Osteocyte (in vitro differentiated cells): ENCODE data around the gene FOSL1. TPM values are rescaled to one million over a fixed set of nuclear protein-coding genes. Genes with fewer than 3 reads are reported as not detected.

Source experiments
- DNase-seq: peaks from one replicate; pipeline ENCODE4 v3.0.0; 2021; ENCODE audit warnings: mixed read lengths; ENCODE audit not compliant: unreplicated experiment; ENCODE audit errors: extremely low spot score
- H3K27ac Mint-ChIP-seq: one replicate; pipeline ENCODE4 v1.8.0; 2021; ENCODE audit warnings: mild to moderate bottlenecking, mixed read lengths; ENCODE audit not compliant: unreplicated experiment
- H3K27me3 Mint-ChIP-seq: one replicate; pipeline ENCODE4 v1.8.0; 2021; ENCODE audit warnings: mixed read lengths; ENCODE audit not compliant: unreplicated experiment
- H3K36me3 Mint-ChIP-seq: one replicate; pipeline ENCODE4 v1.8.0; 2021; ENCODE audit warnings: mixed read lengths; ENCODE audit not compliant: unreplicated experiment
- H3K4me1 Mint-ChIP-seq: one replicate; pipeline ENCODE4 v1.8.0; 2021; ENCODE audit warnings: mixed read lengths; ENCODE audit not compliant: unreplicated experiment
- H3K4me3 Mint-ChIP-seq: one replicate; pipeline ENCODE4 v1.8.0; 2021; ENCODE audit warnings: mild to moderate bottlenecking, moderate library complexity, mixed read lengths; ENCODE audit not compliant: unreplicated experiment
- H3K9me3 Mint-ChIP-seq: one replicate; pipeline ENCODE4 v1.8.0; 2021; ENCODE audit warnings: mixed read lengths; ENCODE audit not compliant: unreplicated experiment
- total RNA-seq: library from RNA; stranded (reverse); gene quantifications from 2 replicates; pipeline ENCODE4 v1.2.1, GENCODE V29; 2021
- TF ChIP-seq, protein P1 (sequence below): fragments of 200-600 bp; sonication (generic); IDR thresholded peaks from 2 replicates; pipeline ENCODE4 v1.5.0; 2021; ENCODE audit warnings: antibody characterized with exemption, mild to moderate bottlenecking, moderate library complexity

FOSL1 gene
- total RNA-seq, 1 donor from 2014 or later, result 38.0 TPM

DNA sequence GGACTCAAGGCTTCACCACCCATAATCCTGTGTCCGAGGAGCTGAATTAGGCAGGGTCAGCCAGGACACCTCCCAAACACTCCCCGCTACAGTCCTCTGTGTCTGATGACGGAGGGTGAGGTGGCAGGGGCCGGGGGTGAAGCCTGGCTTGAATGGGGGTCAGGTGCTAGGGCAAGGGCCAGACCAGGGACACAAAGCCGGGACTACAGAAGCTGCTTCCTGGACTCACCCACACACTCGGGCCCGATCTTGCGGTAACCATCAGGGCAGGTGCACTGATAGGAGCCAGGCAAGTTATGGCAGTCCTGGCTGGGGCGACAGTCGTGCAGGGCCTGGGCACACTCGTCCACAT, 29.9 kb downstream of the FOSL1 start:
- TF ChIP-seq, protein P1, sequence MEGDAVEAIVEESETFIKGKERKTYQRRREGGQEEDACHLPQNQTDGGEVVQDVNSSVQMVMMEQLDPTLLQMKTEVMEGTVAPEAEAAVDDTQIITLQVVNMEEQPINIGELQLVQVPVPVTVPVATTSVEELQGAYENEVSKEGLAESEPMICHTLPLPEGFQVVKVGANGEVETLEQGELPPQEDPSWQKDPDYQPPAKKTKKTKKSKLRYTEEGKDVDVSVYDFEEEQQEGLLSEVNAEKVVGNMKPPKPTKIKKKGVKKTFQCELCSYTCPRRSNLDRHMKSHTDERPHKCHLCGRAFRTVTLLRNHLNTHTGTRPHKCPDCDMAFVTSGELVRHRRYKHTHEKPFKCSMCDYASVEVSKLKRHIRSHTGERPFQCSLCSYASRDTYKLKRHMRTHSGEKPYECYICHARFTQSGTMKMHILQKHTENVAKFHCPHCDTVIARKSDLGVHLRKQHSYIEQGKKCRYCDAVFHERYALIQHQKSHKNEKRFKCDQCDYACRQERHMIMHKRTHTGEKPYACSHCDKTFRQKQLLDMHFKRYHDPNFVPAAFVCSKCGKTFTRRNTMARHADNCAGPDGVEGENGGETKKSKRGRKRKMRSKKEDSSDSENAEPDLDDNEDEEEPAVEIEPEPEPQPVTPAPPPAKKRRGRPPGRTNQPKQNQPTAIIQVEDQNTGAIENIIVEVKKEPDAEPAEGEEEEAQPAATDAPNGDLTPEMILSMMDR, result no peak
- Mint-ChIP-seq H3K4me1 (peaks cover 40% of the 10 kb centered on the region), H3K27ac (peak overlapping the region; percentile 86), H3K27me3 (no peaks in the 10 kb centered on the region), H3K36me3 (peaks cover 5% of the 10 kb centered on the region), H3K4me3 (no peak overlapping the region), H3K9me3 (no peaks in the 10 kb centered on the region)
- DNase-seq, result no peak

DNA sequence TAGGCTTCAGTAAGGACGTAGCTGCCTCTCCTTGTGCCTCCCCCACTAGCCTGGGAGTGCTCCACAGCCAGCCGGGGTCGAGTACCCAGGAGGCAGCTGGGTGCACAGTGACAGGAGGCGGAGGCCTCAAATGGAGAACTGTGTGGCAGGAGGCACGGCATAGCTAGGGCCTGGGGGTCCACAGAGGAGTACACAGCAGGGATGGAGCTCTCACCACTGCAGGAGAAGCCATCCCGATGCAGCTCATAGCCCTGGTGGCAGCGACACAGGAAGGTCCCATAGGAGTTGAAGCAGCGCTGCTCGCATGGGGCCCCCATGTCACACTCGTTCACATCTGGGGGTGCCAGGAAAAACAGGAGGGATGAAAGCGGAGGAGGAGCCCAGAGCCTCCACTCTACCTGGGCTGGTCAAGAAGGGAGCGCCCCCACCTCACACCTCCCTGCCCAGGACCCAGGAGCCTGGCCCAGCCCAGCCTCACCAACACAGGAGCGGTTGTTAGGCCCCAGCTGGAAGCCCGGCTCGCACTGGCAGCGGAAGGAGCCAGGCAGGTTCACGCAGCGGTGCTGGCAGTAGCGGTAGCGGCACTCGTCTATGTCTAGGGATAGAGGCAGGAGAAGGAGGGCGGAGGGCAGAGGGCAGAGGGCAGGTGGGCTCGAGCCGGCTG, 30.4 kb downstream of the FOSL1 start:
- TF ChIP-seq, protein P1, result no peak
- H3K9me3 Mint-ChIP-seq, result no peaks in the 10 kb centered on the region
- peaks cover 8% of the 10 kb centered on the region for H3K36me3 Mint-ChIP-seq
- H3K27me3 Mint-ChIP-seq, result no peaks in the 10 kb centered on the region
- H3K4me3 Mint-ChIP-seq, result peak overlapping the region; percentile 29
- H3K4me1 Mint-ChIP-seq, result peaks cover 40% of the 10 kb centered on the region
- no peak for DNase-seq
- H3K27ac Mint-ChIP-seq, result peak overlapping the region; percentile 86

DNA sequence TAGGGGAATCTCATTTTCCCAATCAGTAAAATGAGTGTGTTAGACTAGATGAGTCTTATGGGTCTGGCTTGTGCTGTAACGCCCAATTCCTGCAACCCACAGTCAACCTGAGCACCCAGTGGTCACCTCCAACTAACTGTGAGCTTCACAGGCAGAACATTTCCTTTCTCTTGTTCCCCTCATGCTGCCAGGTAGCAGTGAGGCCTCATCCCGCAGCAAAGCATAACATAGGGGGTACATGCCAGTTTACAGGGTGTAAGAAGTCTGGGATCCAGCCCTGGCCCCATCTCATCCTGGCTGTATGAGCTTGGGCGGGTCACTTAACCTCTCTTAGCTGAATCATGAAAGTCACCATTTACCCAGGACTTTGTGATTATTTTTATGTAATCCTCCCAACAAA, 31.3 kb downstream of the FOSL1 start:
- DNase-seq, result no peak
- no peak overlapping the region for H3K4me3 Mint-ChIP-seq
- TF ChIP-seq, protein P1, result no peak

DNA sequence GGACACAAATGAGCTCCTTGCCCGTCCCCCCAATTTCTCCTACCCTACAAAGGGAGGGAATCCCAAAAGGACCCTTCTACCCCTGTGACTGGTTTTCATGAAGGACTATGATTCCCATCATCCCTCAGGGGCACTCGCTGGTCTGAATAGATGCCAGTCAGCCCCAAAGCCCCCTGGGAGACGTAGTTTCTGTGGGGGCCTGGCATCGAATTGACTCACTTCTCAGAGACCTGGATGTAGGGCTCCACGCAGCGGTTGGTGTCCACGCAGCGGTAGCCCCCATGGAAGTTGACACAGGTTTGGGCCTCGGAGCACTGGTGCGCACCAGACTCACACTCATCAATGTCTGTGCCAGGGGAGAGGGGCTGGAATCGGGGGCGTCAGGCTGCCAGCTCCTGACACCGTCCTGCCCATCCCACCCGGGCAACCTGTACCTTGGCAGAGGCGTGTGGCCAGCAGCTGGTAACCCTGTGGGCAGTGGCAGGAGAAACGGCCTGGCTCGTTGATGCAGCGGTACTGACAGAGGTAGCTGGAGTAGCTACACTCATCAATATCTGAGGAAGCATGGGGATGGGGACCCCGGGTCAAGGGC, 32.0 kb downstream of the FOSL1 start:
- Mint-ChIP-seq H3K27me3 (no peaks in the 10 kb centered on the region), H3K4me1 (peaks cover 39% of the 10 kb centered on the region), H3K36me3 (peaks cover 11% of the 10 kb centered on the region), H3K9me3 (no peaks in the 10 kb centered on the region), H3K4me3 (no peak overlapping the region), H3K27ac (peak overlapping the region; percentile 54)
- TF ChIP-seq, protein P1, result no peak
- no peak for DNase-seq

More for the DNA sequence above, 31.3 kb downstream of the FOSL1 start:
- Mint-ChIP-seq H3K36me3 (peaks cover 8% of the 10 kb centered on the region), H3K9me3 (no peaks in the 10 kb centered on the region), H3K4me1 (peaks cover 40% of the 10 kb centered on the region), H3K27me3 (no peaks in the 10 kb centered on the region), H3K27ac (peak overlapping the region; percentile 86)

DNA sequence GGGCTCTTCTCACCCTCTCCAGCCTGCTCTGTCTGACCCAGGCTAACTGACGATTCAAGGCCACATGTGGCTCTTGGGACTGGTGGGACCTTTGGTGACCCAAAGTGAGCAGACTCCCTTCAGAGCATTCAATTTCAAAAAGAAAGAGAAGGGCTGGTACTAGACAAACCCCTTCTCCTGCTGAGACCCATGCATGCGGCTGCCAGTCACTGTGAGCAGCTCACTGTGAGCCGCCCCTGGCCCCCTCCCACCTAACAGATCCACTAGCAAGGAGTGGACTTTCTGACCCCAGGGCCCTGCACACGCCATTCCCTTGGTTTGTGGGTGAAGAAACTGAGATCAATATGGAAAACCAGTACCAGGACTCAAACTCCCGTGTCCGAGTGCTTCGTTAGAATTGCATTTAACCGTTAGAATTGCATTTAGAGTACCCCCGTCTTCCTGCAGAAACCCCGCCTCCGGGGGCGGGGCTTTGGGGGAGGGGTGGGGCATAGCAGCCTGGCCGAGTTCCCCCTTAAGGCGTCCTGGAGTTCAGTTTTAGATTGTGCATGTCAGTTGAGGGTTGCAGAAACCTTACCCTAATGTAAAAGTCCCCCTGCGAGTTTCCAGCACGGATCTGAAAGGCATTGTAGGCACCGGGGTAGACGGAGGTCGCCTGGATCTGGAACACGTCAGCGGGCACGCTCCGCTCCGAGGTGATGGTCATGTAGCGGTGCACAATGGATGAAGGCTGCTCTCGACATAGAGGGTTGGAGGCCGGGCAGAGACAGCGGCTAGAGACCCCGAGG, 32.7 kb downstream of the FOSL1 start:
- TF ChIP-seq, protein P1, result no peak
- Mint-ChIP-seq H3K27ac (no peak overlapping the region), H3K4me1 (peaks cover 41% of the 10 kb centered on the region), H3K4me3 (no peak overlapping the region), H3K27me3 (no peaks in the 10 kb centered on the region), H3K36me3 (peaks cover 16% of the 10 kb centered on the region), H3K9me3 (no peaks in the 10 kb centered on the region)
- no peak for DNase-seq
